Mesodermal cell (in vitro differentiated cells): Measurements from ENCODE around the gene HIP1.
"Not testable (repeated sequence)": the region's sequence is repeated elsewhere in the genome, so short reads cannot be mapped to it uniquely, and the experiment has no call there.

ENCODE experiments used
- H3K27ac ChIP-seq: 2 replicates; pipeline ENCODE4 v1.7.0; 2013; ENCODE audit warnings: mild to moderate bottlenecking, low read depth, low read length, moderate library complexity; ENCODE audit not compliant: severe bottlenecking
- H3K36me3 ChIP-seq: 2 replicates; pipeline ENCODE4 v1.7.1; 2013; ENCODE audit warnings: mild to moderate bottlenecking, low read length, moderate library complexity; ENCODE audit not compliant: control insufficient read depth, insufficient read depth
- H3K4me1 ChIP-seq: one replicate; pipeline ENCODE4 v1.7.1; 2013; ENCODE audit warnings: mild to moderate bottlenecking, low read length; ENCODE audit not compliant: insufficient read depth, control insufficient read depth, poor library complexity, severe bottlenecking
- H3K4me3 ChIP-seq: 2 replicates; pipeline ENCODE4 v1.7.0; 2013; ENCODE audit warnings: low read length, control low read depth, mild to moderate bottlenecking; ENCODE audit not compliant: insufficient read depth, poor library complexity, severe bottlenecking; ENCODE audit errors: extremely low read depth
- H3K9me3 ChIP-seq: 2 replicates; pipeline ENCODE4 v1.7.1; 2013; ENCODE audit warnings: mild to moderate bottlenecking, low read length, moderate library complexity; ENCODE audit not compliant: control insufficient read depth
- WGBS, 2 experiments: methylation state at CpG; one replicate each; pipeline ENCODE4 v1.1.5; 2013; ENCODE audit warnings: missing lambda C conversion rate in 2 of 2; ENCODE audit not compliant: insufficient coverage in 2 of 2; 5-methylcytosine and 5-hydroxymethylcytosine counted together

The HIP1 gene

GRCh38 chr7:75738975-75739795 lies 444 bp upstream of the HIP1 start:
- no peaks in the 10 kb centered on the region for H3K36me3 ChIP-seq
- H3K4me1 ChIP-seq: peaks cover 13% of the 10 kb centered on the region
- WGBS, 2 experiments: 0 to 2% methylated on average over 65 to 69 of the region's 89 CpGs
- H3K9me3 ChIP-seq: no peaks in the 10 kb centered on the region
- peak overlapping the region; percentile 36 for H3K27ac ChIP-seq
- peak overlapping the region; percentile 84 for H3K4me3 ChIP-seq

GRCh38 chr7:75737856-75738603 lies 711 bp downstream of the HIP1 start:
- H3K9me3 ChIP-seq: no peaks in the 10 kb centered on the region
- H3K4me1 ChIP-seq: peaks cover 16% of the 10 kb centered on the region
- 0 to 5% methylated on average over 7 to 10 of the region's 18 CpGs for WGBS, 2 experiments
- no peaks in the 10 kb centered on the region for H3K36me3 ChIP-seq
- H3K27ac ChIP-seq: no peak overlapping the region
- peak overlapping the region; percentile 84 for H3K4me3 ChIP-seq

- Histone ChIP-seq H3K36me3 (no peaks in the 10 kb centered on the region), H3K4me3 (no peak overlapping the region), H3K9me3 (no peaks in the 10 kb centered on the region), H3K27ac (no peak overlapping the region), H3K4me1 (peaks cover 16% of the 10 kb centered on the region)
- 85 to 90% methylated on average over 2 of the region's 9 CpGs for WGBS, 2 experiments
Observed at GRCh38 chr7:75735581-75736350, 3.0 kb downstream of the HIP1 start.

- WGBS, 2 experiments: 64 to 74% methylated on average over 6 of the region's 9 CpGs
- peak overlapping the region; percentile 10 for H3K27ac ChIP-seq
- H3K4me1 ChIP-seq: peaks cover 17% of the 10 kb centered on the region
- H3K36me3 ChIP-seq: no peaks in the 10 kb centered on the region
- H3K9me3 ChIP-seq: no peaks in the 10 kb centered on the region
- no peak overlapping the region for H3K4me3 ChIP-seq
Observed at GRCh38 chr7:75734586-75735458, 3.9 kb downstream of the HIP1 start.

GRCh38 chr7:75732764-75733630 lies 5.7 kb downstream of the HIP1 start:
- Histone ChIP-seq H3K4me3 (no peak overlapping the region), H3K36me3 (no peaks in the 10 kb centered on the region), H3K27ac (peak overlapping the region; percentile 66), H3K4me1 (peaks cover 29% of the 10 kb centered on the region), H3K9me3 (no peaks in the 10 kb centered on the region)
- 80 to 87% methylated on average over 11 to 12 of the region's 15 CpGs for WGBS, 2 experiments

- Histone ChIP-seq H3K9me3 (no peaks in the 10 kb centered on the region), H3K36me3 (no peaks in the 10 kb centered on the region), H3K4me3 (no peak overlapping the region), H3K4me1 (peaks cover 25% of the 10 kb centered on the region), H3K27ac (no peak overlapping the region)
- WGBS, 2 experiments: 95 to 96% methylated on average over 10 of the region's 12 CpGs
Observed at GRCh38 chr7:75732016-75732521, 6.7 kb downstream of the HIP1 start.

GRCh38 chr7:75729851-75730274 lies 8.9 kb downstream of the HIP1 start:
- 60 to 94% methylated on average over 4 of the region's 4 CpGs for WGBS, 2 experiments
- Histone ChIP-seq H3K36me3 (no peaks in the 10 kb centered on the region), H3K27ac (no peak overlapping the region), H3K9me3 (no peaks in the 10 kb centered on the region), H3K4me3 (no peak overlapping the region), H3K4me1 (peaks cover 25% of the 10 kb centered on the region)

- peak overlapping the region; percentile 65 for H3K27ac ChIP-seq
- no peaks in the 10 kb centered on the region for H3K9me3 ChIP-seq
- peaks cover 22% of the 10 kb centered on the region for H3K4me1 ChIP-seq
- H3K36me3 ChIP-seq: no peaks in the 10 kb centered on the region
- 45 to 73% methylated on average over 4 to 7 of the region's 8 CpGs for WGBS, 2 experiments
- no peak overlapping the region for H3K4me3 ChIP-seq
Observed at GRCh38 chr7:75727881-75728593, 10.7 kb downstream of the HIP1 start.

GRCh38 chr7:75727351-75727750 lies 11.4 kb downstream of the HIP1 start:
- not testable (repeated sequence) for H3K27ac ChIP-seq, H3K4me3 ChIP-seq, H3K36me3 ChIP-seq, H3K9me3 ChIP-seq
- 94 to 96% methylated on average over 6 of the region's 6 CpGs for WGBS, 2 experiments
- peaks cover 20% of the 10 kb centered on the region for H3K4me1 ChIP-seq
